Measurements from ENCODE around the gene PRKCE. TPM values are rescaled to one million over a fixed set of nuclear protein-coding genes. Genes with fewer than 3 reads are reported as not detected.

Gene PRKCE
- polyA plus RNA-seq, 1 of the 3 experiments (the other 2 are of a cell fraction) = 16.3 TPM

DNA sequence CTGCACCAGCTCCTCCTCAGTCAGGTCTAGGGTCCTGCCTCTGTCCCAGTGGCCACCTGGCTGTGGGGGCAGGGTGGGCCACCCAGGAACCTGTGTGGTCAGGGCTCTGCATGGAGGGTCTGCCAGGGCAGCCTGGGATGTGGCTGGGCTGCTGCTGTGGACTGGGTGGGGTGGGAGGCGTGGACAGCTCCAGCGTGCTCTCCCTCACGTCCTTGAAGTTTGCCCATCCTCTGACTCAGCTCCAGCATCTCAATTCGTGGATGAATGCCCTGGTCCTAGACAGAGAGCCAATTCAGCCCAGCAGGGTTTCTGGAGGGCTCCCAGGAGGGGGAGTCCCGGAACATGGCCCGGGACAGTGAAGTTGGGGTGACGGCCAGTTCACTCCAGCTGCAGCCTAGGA is 581.4 kb downstream of the PRKCE start (continued):
- TF ChIP-seq EP300 (IDR thresholded peaks at IDR 0.05; ENCODE audit: borderline replicate concordance in 1 of 2, low read depth in 1 of 2, low read length in 1 of 2) (no peak), RXRA (IDR thresholded peaks at IDR 0.05; ENCODE audit: borderline replicate concordance, low read depth) (no peak), EZH2phosphoT487 (IDR thresholded peaks at IDR 0.05; ENCODE audit: borderline replicate concordance, low read depth) (no peak), MEF2A (IDR thresholded peaks at IDR 0.05; ENCODE audit: borderline replicate concordance, low read depth) (no peak), FOXJ3 (CRISPR knock-in tag; IDR thresholded peaks at IDR 0.05) (no peak), RAD21 (IDR thresholded peaks at IDR 0.05; ENCODE audit: low read length) (no peak), FOXM1 (IDR thresholded peaks at IDR 0.05; ENCODE audit: low read depth) (no peak), SMC3 (IDR thresholded peaks at IDR 0.05; ENCODE audit: low read depth, low read length) (no peak), POLR2AphosphoS5 (IDR thresholded peaks at IDR 0.05; ENCODE audit: low read depth, low read length) (no peak), TEAD4 (IDR thresholded peaks at IDR 0.05; ENCODE audit: borderline replicate concordance, insufficient read depth) (no peak)
- TF ChIP-seq, protein P1, sequence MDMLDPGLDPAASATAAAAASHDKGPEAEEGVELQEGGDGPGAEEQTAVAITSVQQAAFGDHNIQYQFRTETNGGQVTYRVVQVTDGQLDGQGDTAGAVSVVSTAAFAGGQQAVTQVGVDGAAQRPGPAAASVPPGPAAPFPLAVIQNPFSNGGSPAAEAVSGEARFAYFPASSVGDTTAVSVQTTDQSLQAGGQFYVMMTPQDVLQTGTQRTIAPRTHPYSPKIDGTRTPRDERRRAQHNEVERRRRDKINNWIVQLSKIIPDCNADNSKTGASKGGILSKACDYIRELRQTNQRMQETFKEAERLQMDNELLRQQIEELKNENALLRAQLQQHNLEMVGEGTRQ (IDR thresholded peaks at IDR 0.05; ENCODE audit: borderline replicate concordance, low read depth, low read length) = no peak
- TF ChIP-seq, protein P2, sequence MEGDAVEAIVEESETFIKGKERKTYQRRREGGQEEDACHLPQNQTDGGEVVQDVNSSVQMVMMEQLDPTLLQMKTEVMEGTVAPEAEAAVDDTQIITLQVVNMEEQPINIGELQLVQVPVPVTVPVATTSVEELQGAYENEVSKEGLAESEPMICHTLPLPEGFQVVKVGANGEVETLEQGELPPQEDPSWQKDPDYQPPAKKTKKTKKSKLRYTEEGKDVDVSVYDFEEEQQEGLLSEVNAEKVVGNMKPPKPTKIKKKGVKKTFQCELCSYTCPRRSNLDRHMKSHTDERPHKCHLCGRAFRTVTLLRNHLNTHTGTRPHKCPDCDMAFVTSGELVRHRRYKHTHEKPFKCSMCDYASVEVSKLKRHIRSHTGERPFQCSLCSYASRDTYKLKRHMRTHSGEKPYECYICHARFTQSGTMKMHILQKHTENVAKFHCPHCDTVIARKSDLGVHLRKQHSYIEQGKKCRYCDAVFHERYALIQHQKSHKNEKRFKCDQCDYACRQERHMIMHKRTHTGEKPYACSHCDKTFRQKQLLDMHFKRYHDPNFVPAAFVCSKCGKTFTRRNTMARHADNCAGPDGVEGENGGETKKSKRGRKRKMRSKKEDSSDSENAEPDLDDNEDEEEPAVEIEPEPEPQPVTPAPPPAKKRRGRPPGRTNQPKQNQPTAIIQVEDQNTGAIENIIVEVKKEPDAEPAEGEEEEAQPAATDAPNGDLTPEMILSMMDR (IDR thresholded peaks at IDR 0.05) = no peak
- TF ChIP-seq, protein P3, sequence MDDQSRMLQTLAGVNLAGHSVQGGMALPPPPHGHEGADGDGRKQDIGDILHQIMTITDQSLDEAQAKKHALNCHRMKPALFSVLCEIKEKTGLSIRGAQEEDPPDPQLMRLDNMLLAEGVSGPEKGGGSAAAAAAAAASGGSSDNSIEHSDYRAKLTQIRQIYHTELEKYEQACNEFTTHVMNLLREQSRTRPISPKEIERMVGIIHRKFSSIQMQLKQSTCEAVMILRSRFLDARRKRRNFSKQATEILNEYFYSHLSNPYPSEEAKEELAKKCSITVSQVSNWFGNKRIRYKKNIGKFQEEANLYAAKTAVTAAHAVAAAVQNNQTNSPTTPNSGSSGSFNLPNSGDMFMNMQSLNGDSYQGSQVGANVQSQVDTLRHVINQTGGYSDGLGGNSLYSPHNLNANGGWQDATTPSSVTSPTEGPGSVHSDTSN (IDR thresholded peaks at IDR 0.05) = no peak

DNA sequence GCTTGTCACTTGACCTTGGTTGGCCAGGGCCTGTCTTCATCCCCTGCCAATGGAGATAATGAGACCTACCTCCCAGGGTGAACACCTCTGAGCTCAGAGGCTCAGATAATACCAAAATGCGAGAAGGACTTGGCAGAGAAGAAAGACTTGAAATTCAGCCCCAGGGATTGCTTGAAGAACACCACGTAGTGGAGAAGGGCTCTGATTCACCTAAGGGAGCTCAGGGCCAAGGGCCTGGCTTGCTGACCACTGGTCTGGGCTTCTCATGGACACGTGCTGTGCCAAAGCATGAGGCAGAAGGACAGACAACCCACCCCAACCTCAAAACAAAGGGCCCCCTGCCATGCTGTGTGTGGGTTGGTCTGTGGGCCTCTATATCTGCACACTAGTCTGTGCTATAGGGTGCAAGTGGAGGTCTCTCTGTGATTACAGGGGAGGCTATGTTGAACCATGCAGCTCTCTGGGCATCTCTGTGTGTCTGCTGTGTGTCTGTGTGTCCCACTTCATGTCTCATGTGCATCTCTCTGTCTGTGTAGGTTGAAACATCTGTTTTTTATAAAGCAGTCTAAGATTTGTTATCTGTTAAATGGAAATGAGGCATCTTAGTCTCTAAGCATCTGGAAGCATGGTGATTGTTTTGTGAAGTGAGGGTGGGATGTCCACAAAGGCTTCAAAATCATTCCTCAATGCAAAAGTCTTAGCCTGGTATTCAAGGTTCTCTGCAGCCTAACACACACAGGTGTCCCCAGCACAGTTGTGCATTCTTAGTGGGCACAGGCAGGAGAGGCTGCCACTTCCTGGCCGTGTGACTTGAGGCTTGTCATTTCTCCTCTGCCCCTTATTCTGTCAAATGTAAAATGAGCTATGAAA is 584.8 kb downstream of the PRKCE start:
- H3K4me3 ChIP-seq (ENCODE audit: low read depth in 2 of 2, low read length in 1 of 2) = no peak overlapping the region
- H3K79me2 ChIP-seq (ENCODE audit: insufficient read depth) = no peaks in the 10 kb centered on the region
- POLR2A ChIA-PET = interaction anchor here (1.0 to 1.7 kb wide), 5 partner anchors 16 to 104 kb away, joined by 3 to 5 read pairs (median 4); partner anchors contain the start of gene EPAS1
- CTCF ChIA-PET = interaction anchor here (0.7 to 3.8 kb wide), 16 partner anchors 9 to 226 kb away, joined by 3 to 12 read pairs (median 3); no protein-coding TSS in a partner anchor
- no peaks in the 10 kb centered on the region for H3K27me3 ChIP-seq (ENCODE audit: insufficient read depth)
- WGBS (ENCODE audit: low lambda C conversion rate) = 74% methylated on average over 4 of the region's 4 CpGs
- peak overlapping the region in 1 of 2 experiments; percentile 93; a peak in 2 of 4 replicates for H3K27ac ChIP-seq (ENCODE audit: low read depth in 2 of 2, low read length in 1 of 2)
- H2AFZ ChIP-seq (ENCODE audit: low read depth) = no peak overlapping the region
- peak; percentile 71 for DNase-seq
- no peak overlapping the region for H3K9ac ChIP-seq
- H4K20me1 ChIP-seq (ENCODE audit: insufficient read depth) = no peaks in the 10 kb centered on the region
- no peaks in the 10 kb centered on the region for H3F3A ChIP-seq (replicated peaks; ENCODE audit: insufficient read depth)
- no peaks in the 10 kb centered on the region for H3K9me2 ChIP-seq
- no peaks in the 10 kb centered on the region for H3K36me3 ChIP-seq (replicated peaks in 1 of 2; ENCODE audit: control insufficient read depth in 1 of 2, insufficient read depth in 2 of 2, low read length in 1 of 2)
- H3K9me3 ChIP-seq = no peaks in the 10 kb centered on the region
- no peak overlapping the region for H3K4me2 ChIP-seq
- H3K4me1 ChIP-seq (ENCODE audit: control insufficient read depth in 1 of 2, insufficient read depth in 2 of 2, low read depth in 1 of 2, low read length in 1 of 2) = peaks cover 0 to 38% of the 10 kb centered on the region in 2 experiments; a peak in 2 of 4 replicates
- TF ChIP-seq FOXJ3 (CRISPR knock-in tag; IDR thresholded peaks at IDR 0.05) (peak; percentile 89), EZH2phosphoT487 (IDR thresholded peaks at IDR 0.05; ENCODE audit: borderline replicate concordance, low read depth) (no peak), SMC3 (IDR thresholded peaks at IDR 0.05; ENCODE audit: low read depth, low read length) (no peak), CHD2 (IDR thresholded peaks at IDR 0.05; ENCODE audit: low read length, partially characterized antibody) (peak; percentile 73), YY1 (IDR thresholded peaks at IDR 0.05; ENCODE audit: low read depth) (no peak), NFIC (IDR thresholded peaks at IDR 0.05; ENCODE audit: borderline replicate concordance) (no peak), RXRA (IDR thresholded peaks at IDR 0.05; ENCODE audit: borderline replicate concordance, low read depth) (no peak), RCOR1 (IDR thresholded peaks at IDR 0.05; ENCODE audit: low read length) (peak; percentile 87), MXI1 (IDR thresholded peaks at IDR 0.05; ENCODE audit: low read depth, low read length) (peak; percentile 87), NRF1 (IDR thresholded peaks at IDR 0.05; ENCODE audit: low read depth, low read length) (no peak), FOXM1 (IDR thresholded peaks at IDR 0.05; ENCODE audit: low read depth) (no peak), SIN3A (IDR thresholded peaks at IDR 0.05; ENCODE audit: borderline replicate concordance, low read depth, low read length) (no peak), EP300 (IDR thresholded peaks at IDR 0.05; ENCODE audit: borderline replicate concordance in 1 of 2, low read depth in 1 of 2, low read length in 1 of 2) (peak in 1 of 2 experiments; percentile 83; a peak in 1 of 4 replicates), POLR2AphosphoS5 (IDR thresholded peaks at IDR 0.05; ENCODE audit: low read depth, low read length) (no peak), RAD21 (IDR thresholded peaks at IDR 0.05; ENCODE audit: low read length) (peak; percentile 36), RFX5 (IDR thresholded peaks at IDR 0.05; ENCODE audit: low read length) (no peak), IRF3 (IDR thresholded peaks at IDR 0.05; ENCODE audit: low read depth, low read length) (no peak), GATA2 (CRISPR knock-in tag; IDR thresholded peaks at IDR 0.05) (peak; percentile 88), MEF2A (IDR thresholded peaks at IDR 0.05; ENCODE audit: borderline replicate concordance, low read depth) (no peak)
- TF ChIP-seq, protein P4, sequence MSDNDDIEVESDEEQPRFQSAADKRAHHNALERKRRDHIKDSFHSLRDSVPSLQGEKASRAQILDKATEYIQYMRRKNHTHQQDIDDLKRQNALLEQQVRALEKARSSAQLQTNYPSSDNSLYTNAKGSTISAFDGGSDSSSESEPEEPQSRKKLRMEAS (IDR thresholded peaks at IDR 0.05; ENCODE audit: low read depth) = no peak

All from SK-N-SH (cell line).